Astrocyte (in vitro differentiated cells and primary cell): ENCODE data around the gene MYO9A. TPM values are rescaled to one million over a fixed set of nuclear protein-coding genes. Genes with fewer than 3 reads are reported as not detected.
A peak's percentile ranks its signal among the peaks of the same experiment; 100 is the strongest.

ENCODE experiments used
- DNase-seq: peaks from one replicate; pipeline ENCODE4 v3.0.0-alpha.2; 2010; ENCODE audit warnings: low read depth
- FAIRE-seq: peaks from 2 replicates; lab custom pipeline; 2011; peaks lifted over from hg19 to GRCh38; lab: Jason Lieb, UNC
- H2AFZ ChIP-seq: 2 replicates; pipeline ENCODE4 v1.6.0; 2012; ENCODE audit warnings: low read depth, low read length, inconsistent platforms
- H3K27ac ChIP-seq: 2 replicates; pipeline ENCODE4 v1.5.1; 2011; ENCODE audit warnings: low read depth, low read length, inconsistent platforms
- H3K27me3 ChIP-seq: 2 replicates; pipeline ENCODE4 v1.6.0; 2011; ENCODE audit warnings: low read length, inconsistent platforms; ENCODE audit not compliant: insufficient read depth
- H3K36me3 ChIP-seq: 2 replicates; pipeline ENCODE4 v1.5.1; 2011; ENCODE audit warnings: low read length, inconsistent platforms; ENCODE audit not compliant: insufficient read depth
- H3K4me1 ChIP-seq: 2 replicates; pipeline ENCODE4 v1.5.1; 2011; ENCODE audit warnings: low read length, inconsistent platforms; ENCODE audit not compliant: insufficient read depth
- H3K4me2 ChIP-seq: 2 replicates; pipeline ENCODE4 v1.6.0; 2012; ENCODE audit warnings: low read length, inconsistent platforms
- H3K4me3 ChIP-seq: 2 replicates; pipeline ENCODE4 v1.5.1; 2011; ENCODE audit warnings: low read depth, mild to moderate bottlenecking, low read length, inconsistent platforms; ENCODE audit not compliant: insufficient read depth
- H3K79me2 ChIP-seq: 2 replicates; pipeline ENCODE4 v1.6.0; 2012; ENCODE audit warnings: mild to moderate bottlenecking, low read length, inconsistent platforms; ENCODE audit not compliant: insufficient read depth
- H3K9ac ChIP-seq: 2 replicates; pipeline ENCODE4 v1.6.0; 2012; ENCODE audit warnings: mild to moderate bottlenecking, low read length, inconsistent platforms
- H3K9me3 ChIP-seq: 2 replicates; pipeline ENCODE4 v1.5.1; 2012; ENCODE audit warnings: low read depth, mild to moderate bottlenecking, low read length, inconsistent platforms; ENCODE audit not compliant: insufficient read depth
- H4K20me1 ChIP-seq: 2 replicates; pipeline ENCODE4 v1.6.0; 2012; ENCODE audit warnings: low read length, inconsistent platforms; ENCODE audit not compliant: insufficient read depth
- H3K27ac Mint-ChIP-seq: one replicate; pipeline ENCODE4 v1.8.0; 2021; ENCODE audit warnings: mild to moderate bottlenecking, mixed read lengths; ENCODE audit not compliant: unreplicated experiment
- H3K27me3 Mint-ChIP-seq: one replicate; pipeline ENCODE4 v1.8.0; 2021; ENCODE audit warnings: low read depth, mixed read lengths; ENCODE audit not compliant: unreplicated experiment
- H3K36me3 Mint-ChIP-seq: one replicate; pipeline ENCODE4 v1.8.0; 2021; ENCODE audit warnings: low read depth, mixed read lengths; ENCODE audit not compliant: unreplicated experiment
- H3K4me1 Mint-ChIP-seq: one replicate; pipeline ENCODE4 v1.8.0; 2021; ENCODE audit warnings: low read depth, mixed read lengths; ENCODE audit not compliant: unreplicated experiment
- H3K4me3 Mint-ChIP-seq: one replicate; pipeline ENCODE4 v1.8.0; 2021; ENCODE audit warnings: mild to moderate bottlenecking, moderate library complexity, mixed read lengths; ENCODE audit not compliant: unreplicated experiment
- H3K9me3 Mint-ChIP-seq: one replicate; pipeline ENCODE4 v1.8.0; 2021; ENCODE audit warnings: mild to moderate bottlenecking, mixed read lengths; ENCODE audit not compliant: unreplicated experiment
- CTCF ChIP-seq: IDR thresholded peaks from 2 replicates; pipeline ENCODE4 v1.5.1; 2011; ENCODE audit warnings: low read depth, mild to moderate bottlenecking, inconsistent platforms, low read length, moderate library complexity; ENCODE audit not compliant: insufficient read depth
- EZH2 ChIP-seq: IDR thresholded peaks from 2 replicates; pipeline ENCODE4 v1.6.1; 2012; ENCODE audit warnings: mild to moderate bottlenecking, low read length, inconsistent platforms; ENCODE audit not compliant: insufficient read depth
- total RNA-seq: library from RNA; stranded (reverse); gene quantifications from 2 replicates; pipeline ENCODE4 v1.2.1, GENCODE V29; 2021

MYO9A gene
- total RNA-seq, 1 donor from 2014 or later = 26.4 TPM

- H3K36me3 ChIP-seq = peaks cover 3% of the 10 kb centered on the region
- H2AFZ ChIP-seq = no peak overlapping the region
- no peaks in the 10 kb centered on the region for H3K4me1 ChIP-seq
- H3K27me3 Mint-ChIP-seq = no peaks in the 10 kb centered on the region
- no peaks in the 10 kb centered on the region for H3K9me3 ChIP-seq
- H3K4me3 ChIP-seq = no peak overlapping the region
- peaks cover 6% of the 10 kb centered on the region for H3K36me3 Mint-ChIP-seq
- no peak overlapping the region for H3K27ac ChIP-seq
- H3K4me1 Mint-ChIP-seq = no peaks in the 10 kb centered on the region
- TF ChIP-seq EZH2 (no peak), CTCF (no peak)
- no peak overlapping the region for H3K9ac ChIP-seq
- H3K27ac Mint-ChIP-seq = no peak overlapping the region
- no peaks in the 10 kb centered on the region for H3K9me3 Mint-ChIP-seq
- DNase-seq = no peak
- no peaks in the 10 kb centered on the region for H4K20me1 ChIP-seq
- H3K79me2 ChIP-seq = no peaks in the 10 kb centered on the region
- H3K27me3 ChIP-seq = no peaks in the 10 kb centered on the region
- H3K4me2 ChIP-seq = no peak overlapping the region
- H3K4me3 Mint-ChIP-seq = no peak overlapping the region
- no peak for FAIRE-seq
These were observed 155.4 kb downstream of the MYO9A start for GRCh38 chr15:71962537-71962936.

- no peaks in the 10 kb centered on the region for H3K9me3 ChIP-seq
These were observed 160.9 kb downstream of the MYO9A start for GRCh38 chr15:71957026-71957425.

More at GRCh38 chr15:71957026-71957425, 160.9 kb downstream of the MYO9A start:
- H3K9me3 Mint-ChIP-seq = no peaks in the 10 kb centered on the region
- no peak overlapping the region for H3K4me3 Mint-ChIP-seq
- peak; percentile 11 for DNase-seq
- no peak overlapping the region for H3K27ac ChIP-seq
- no peak overlapping the region for H3K4me3 ChIP-seq
- H3K27me3 Mint-ChIP-seq = no peaks in the 10 kb centered on the region
- no peak for FAIRE-seq
- no peaks in the 10 kb centered on the region for H3K4me1 ChIP-seq
- no peaks in the 10 kb centered on the region for H3K4me1 Mint-ChIP-seq
- H3K4me2 ChIP-seq = no peak overlapping the region
- no peak for TF ChIP-seq EZH2
- TF ChIP-seq CTCF = no peak
- no peaks in the 10 kb centered on the region for H3K79me2 ChIP-seq
- no peak overlapping the region for H3K9ac ChIP-seq
- H2AFZ ChIP-seq = no peak overlapping the region
- no peak overlapping the region for H3K27ac Mint-ChIP-seq
- peaks cover 9% of the 10 kb centered on the region for H3K36me3 Mint-ChIP-seq
- no peaks in the 10 kb centered on the region for H4K20me1 ChIP-seq
- H3K27me3 ChIP-seq = no peaks in the 10 kb centered on the region
- no peaks in the 10 kb centered on the region for H3K36me3 ChIP-seq
